Measurements from ENCODE around the gene TBC1D1.

TBC1D1 gene

GRCh38 chr4:38155589-38156294, 264.9 kb downstream of the TBC1D1 start:
- no peak for DNase-seq

GRCh38 chr4:38157592-38157991, 266.7 kb downstream of the TBC1D1 start:
- DNase-seq: no peak

GRCh38 chr4:38160487-38161207, 269.8 kb downstream of the TBC1D1 start:
- DNase-seq: peak; percentile 51

GRCh38 chr4:38161208-38162113, 270.6 kb downstream of the TBC1D1 start:
- DNase-seq: no peak

GRCh38 chr4:38162240-38162784, 271.4 kb downstream of the TBC1D1 start:
- no peak for DNase-seq

GRCh38 chr4:38163216-38164006, 272.5 kb downstream of the TBC1D1 start:
- DNase-seq: no peak

GRCh38 chr4:38164346-38164745, 273.5 kb downstream of the TBC1D1 start:
- DNase-seq: no peak

GRCh38 chr4:38166082-38166481, 275.2 kb downstream of the TBC1D1 start:
- DNase-seq: no peak

- no peak for DNase-seq
Observed at GRCh38 chr4:38166768-38167167, 275.9 kb downstream of the TBC1D1 start.

- DNase-seq: no peak
Observed at GRCh38 chr4:38167973-38168372, 277.1 kb downstream of the TBC1D1 start.

- no peak for DNase-seq
Observed at GRCh38 chr4:38169524-38169923, 278.6 kb downstream of the TBC1D1 start.

- DNase-seq: no peak
Observed at GRCh38 chr4:38170338-38171169, 279.7 kb downstream of the TBC1D1 start.

GRCh38 chr4:38172078-38172477, 281.2 kb downstream of the TBC1D1 start:
- no peak for DNase-seq

- DNase-seq: no peak
Observed at GRCh38 chr4:38173935-38174518, 283.1 kb downstream of the TBC1D1 start.

- DNase-seq: no peak
Observed at GRCh38 chr4:38174801-38175200, 283.9 kb downstream of the TBC1D1 start.

- no peak for DNase-seq
Observed at GRCh38 chr4:38176165-38176564, 285.3 kb downstream of the TBC1D1 start.

GRCh38 chr4:38177035-38177546, 286.2 kb downstream of the TBC1D1 start:
- peak; percentile 64 for DNase-seq

GRCh38 chr4:38177641-38178391, 286.9 kb downstream of the TBC1D1 start:
- peak; percentile 62 for DNase-seq

- no peak for DNase-seq
Observed at GRCh38 chr4:38178392-38178995, 287.6 kb downstream of the TBC1D1 start.
